PC-9 (cell line): Measurements from ENCODE around the gene MCFD2. TPM values are rescaled to one million over a fixed set of nuclear protein-coding genes. Genes with fewer than 3 reads are reported as not detected.

Experiments
- BruUV-seq: library from RNA; stranded (reverse); fragments of 400-500 nt; replicated peaks from 2 replicates; lab custom pipeline; 2021; lab: Mats Ljungman, UMichigan
- CTCF ChIA-PET: fragments of 300-600 bp; sonication (Branson Sonifier 250); formaldehyde crosslinking; loops from one replicate; lab custom pipeline; 2022; ENCODE audit warnings: antibody characterized with exemption; lab: Charles Lee
- POLR2A ChIA-PET: fragments of 300-600 bp; sonication (Branson Sonifier 250); formaldehyde crosslinking; loops from one replicate; lab custom pipeline; 2022; ENCODE audit warnings: antibody characterized with exemption; ENCODE audit not compliant: unreplicated experiment; lab: Charles Lee
- DNase-seq, 2 experiments: peaks; one replicate each; pipeline versions ENCODE4 v3.0.0 to v3.0.0-alpha.2; 2015 to 2022; ENCODE audit warnings: mixed read lengths in 1 of 2
- H2AFZ ChIP-seq: fragments of 200-600 bp; sonication (generic); 2 replicates; pipeline ENCODE4 v1.8.1; 2017; ENCODE audit warnings: antibody characterized with exemption
- H3F3A ChIP-seq: fragments of 200-600 bp; sonication (generic); 2 replicates; pipeline ENCODE4 v1.8.1; 2017; ENCODE audit warnings: antibody characterized with exemption, mild to moderate bottlenecking, low read depth; ENCODE audit not compliant: insufficient read depth
- H3K27ac ChIP-seq: fragments of 200-600 bp; sonication (generic); 2 replicates; pipeline ENCODE4 v1.6.1; 2016; ENCODE audit warnings: mixed run types
- H3K27me3 ChIP-seq: fragments of 200-600 bp; sonication (generic); 2 replicates; pipeline ENCODE4 v1.6.1; 2016; ENCODE audit warnings: low read depth, mixed run types; ENCODE audit not compliant: insufficient read depth
- H3K36me3 ChIP-seq: fragments of 200-600 bp; sonication (generic); 2 replicates; pipeline ENCODE4 v1.6.1; 2016; ENCODE audit warnings: low read depth, mixed run types
- H3K4me1 ChIP-seq: fragments of 200-600 bp; sonication (generic); replicated peaks from 2 replicates; pipeline ENCODE4 v1.6.1; 2016; ENCODE audit warnings: mixed run types; ENCODE audit not compliant: insufficient read depth
- H3K4me2 ChIP-seq: fragments of 200-600 bp; sonication (generic); 2 replicates; pipeline ENCODE4 v1.6.1; 2017; ENCODE audit warnings: mixed run types
- H3K4me3 ChIP-seq: fragments of 200-600 bp; sonication (generic); 2 replicates; pipeline ENCODE4 v1.6.1; 2016; ENCODE audit warnings: mixed run types
- H3K79me2 ChIP-seq: fragments of 200-600 bp; sonication (generic); 2 replicates; pipeline ENCODE4 v1.6.1; 2017; ENCODE audit warnings: low read depth, mixed run types
- H3K9me2 ChIP-seq: fragments of 200-600 bp; sonication (generic); 2 replicates; pipeline ENCODE4 v1.8.1; 2017; ENCODE audit warnings: mild to moderate bottlenecking; ENCODE audit not compliant: insufficient read depth
- H3K9me3 ChIP-seq: fragments of 200-600 bp; sonication (generic); 2 replicates; pipeline ENCODE4 v1.8.1; 2016; ENCODE audit warnings: low read depth; ENCODE audit not compliant: insufficient read depth
- H4K20me1 ChIP-seq: fragments of 200-600 bp; sonication (generic); 2 replicates; pipeline ENCODE4 v1.8.1; 2017; ENCODE audit not compliant: insufficient read depth
- EZH2 ChIP-seq: fragments of 200-600 bp; sonication (generic); IDR thresholded peaks from 2 replicates; pipeline ENCODE4 v1.8.0; 2017; ENCODE audit warnings: antibody characterized with exemption, low read depth
- intact Hi-C: fragments of 100-400 bp; cut with micrococcal nuclease; formaldehyde crosslinking; loops from one replicate; pipeline ENCODE4 v1.10.0; 2022; ENCODE audit not compliant: unreplicated experiment
- total RNA-seq: library from RNA; stranded (reverse); gene quantifications from 2 replicates; pipeline ENCODE4 v1.2.3, GENCODE V29; 2021
- TF ChIP-seq, protein P1 (sequence below): fragments of 200-600 bp; sonication (generic); conservative IDR thresholded peaks from 2 replicates; pipeline ENCODE4 v1.6.1; 2017; ENCODE audit warnings: mixed run types, antibody characterized with exemption, mild to moderate bottlenecking, moderate library complexity

Gene MCFD2
- total RNA-seq, 1 experiment from 2014 or later = 163 TPM

DNA sequence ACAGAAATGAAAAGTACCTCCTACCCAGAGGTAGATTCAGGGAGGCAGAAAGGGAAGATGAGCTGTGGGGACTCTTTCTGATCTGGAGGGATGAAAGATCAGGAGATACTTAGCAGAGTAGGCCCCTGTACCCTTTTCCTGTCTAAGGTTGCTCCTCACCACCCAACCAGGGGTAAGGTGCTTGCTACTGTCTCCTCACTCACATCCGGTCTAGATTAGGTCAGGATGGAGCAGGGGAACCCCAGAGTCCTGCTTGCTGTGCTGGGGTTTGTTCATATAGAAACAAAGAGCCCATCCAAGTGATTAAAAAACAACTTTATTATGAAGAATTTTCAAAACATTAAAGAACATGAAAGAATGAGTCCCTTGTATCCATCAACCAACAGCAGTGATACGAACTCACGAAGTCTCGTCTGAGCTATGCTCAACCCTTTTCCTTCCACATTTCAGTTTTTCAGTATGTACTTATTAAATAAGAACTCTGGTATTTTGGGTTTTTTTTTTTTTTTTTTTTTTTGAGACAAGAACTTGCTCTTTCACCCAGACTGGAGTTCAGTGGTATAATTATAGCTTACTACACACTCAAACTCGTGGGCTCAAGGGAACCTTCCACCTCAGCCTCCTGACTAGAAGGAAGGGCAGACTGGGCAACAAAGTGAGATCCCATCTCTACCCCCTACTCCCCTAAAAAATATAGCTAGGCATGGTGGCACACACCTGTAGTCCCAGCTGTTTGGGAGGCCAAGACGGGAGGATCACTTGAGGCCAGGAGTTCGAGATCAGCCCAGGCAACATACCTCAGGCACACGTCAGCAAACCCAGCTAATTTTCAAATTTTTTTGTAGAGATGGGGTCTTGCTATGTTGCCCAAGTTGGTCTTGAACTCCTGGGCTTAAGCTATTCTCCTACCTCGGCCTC, 28.5 kb upstream of the MCFD2 start:
- H3K9me2 ChIP-seq = no peaks in the 10 kb centered on the region
- peak overlapping the region; percentile 99 for H3K4me2 ChIP-seq
- peaks cover 78% of the 10 kb centered on the region for H3K79me2 ChIP-seq
- ChIA-PET CTCF (interaction anchor here (0.7 kb wide), 1 partner anchor 55 kb away, joined by 6 read pairs; no protein-coding TSS in a partner anchor), POLR2A (interaction anchor here (0.6 kb wide), 2 partner anchors 11 to 535 kb away, joined by 3 to 5 read pairs; no protein-coding TSS in a partner anchor)
- H3K9me3 ChIP-seq = no peaks in the 10 kb centered on the region
- H3K27me3 ChIP-seq = no peaks in the 10 kb centered on the region
- TF ChIP-seq, protein P1, sequence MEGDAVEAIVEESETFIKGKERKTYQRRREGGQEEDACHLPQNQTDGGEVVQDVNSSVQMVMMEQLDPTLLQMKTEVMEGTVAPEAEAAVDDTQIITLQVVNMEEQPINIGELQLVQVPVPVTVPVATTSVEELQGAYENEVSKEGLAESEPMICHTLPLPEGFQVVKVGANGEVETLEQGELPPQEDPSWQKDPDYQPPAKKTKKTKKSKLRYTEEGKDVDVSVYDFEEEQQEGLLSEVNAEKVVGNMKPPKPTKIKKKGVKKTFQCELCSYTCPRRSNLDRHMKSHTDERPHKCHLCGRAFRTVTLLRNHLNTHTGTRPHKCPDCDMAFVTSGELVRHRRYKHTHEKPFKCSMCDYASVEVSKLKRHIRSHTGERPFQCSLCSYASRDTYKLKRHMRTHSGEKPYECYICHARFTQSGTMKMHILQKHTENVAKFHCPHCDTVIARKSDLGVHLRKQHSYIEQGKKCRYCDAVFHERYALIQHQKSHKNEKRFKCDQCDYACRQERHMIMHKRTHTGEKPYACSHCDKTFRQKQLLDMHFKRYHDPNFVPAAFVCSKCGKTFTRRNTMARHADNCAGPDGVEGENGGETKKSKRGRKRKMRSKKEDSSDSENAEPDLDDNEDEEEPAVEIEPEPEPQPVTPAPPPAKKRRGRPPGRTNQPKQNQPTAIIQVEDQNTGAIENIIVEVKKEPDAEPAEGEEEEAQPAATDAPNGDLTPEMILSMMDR = no peak
- TF ChIP-seq EZH2 = no peak
- peaks cover 6% of the 10 kb centered on the region; the same call in 1 of the 2 replicates for H4K20me1 ChIP-seq
- BruUV-seq = no TSS peak
- H3K27ac ChIP-seq = no peak overlapping the region
- H3K36me3 ChIP-seq = no peaks in the 10 kb centered on the region; the same call in 1 of the 2 replicates
- intact Hi-C loops = no loop called here
- H2AFZ ChIP-seq = no peak overlapping the region
- H3F3A ChIP-seq = peaks cover 33% of the 10 kb centered on the region
- DNase-seq = peak in 1 of 2 experiments; percentile 35
- no peak overlapping the region for H3K4me3 ChIP-seq
- peaks cover 36% of the 10 kb centered on the region for H3K4me1 ChIP-seq

DNA sequence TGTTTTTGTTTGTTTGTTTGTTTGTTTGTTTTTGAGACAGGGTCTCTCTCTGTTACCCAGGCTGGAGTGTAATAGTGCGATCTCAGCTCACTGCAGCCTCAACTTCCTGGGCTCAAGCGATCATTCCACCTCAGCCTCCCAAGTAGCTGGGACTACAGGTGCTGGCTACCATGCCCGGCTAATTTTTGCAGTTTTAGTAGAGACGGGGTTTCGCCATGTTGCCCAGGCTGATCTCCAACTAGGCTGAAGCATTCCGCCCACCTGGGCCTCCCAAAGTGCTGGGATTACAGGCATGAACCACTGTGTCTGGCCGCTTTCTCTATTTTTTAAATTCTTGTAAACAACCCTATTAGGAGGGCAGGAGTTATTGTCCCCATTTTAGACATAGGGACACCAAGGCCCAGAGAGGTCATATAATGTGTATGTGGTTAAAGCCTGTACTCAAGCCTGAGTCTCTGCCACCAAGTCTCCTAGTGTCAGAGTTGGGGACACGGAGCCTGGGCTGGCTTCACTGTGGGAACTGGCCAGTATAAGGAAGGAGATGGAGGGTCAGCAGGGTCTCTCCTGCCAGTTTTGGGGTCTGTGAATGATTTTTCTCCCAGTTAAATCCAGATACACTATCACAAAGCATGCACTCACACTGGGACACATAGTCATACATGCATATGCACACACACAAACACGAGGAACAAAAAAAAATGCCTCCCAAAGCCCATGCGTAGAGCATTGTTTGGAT, 27.5 kb upstream of the MCFD2 start:
- no TSS peak for BruUV-seq

More for the DNA sequence above, 27.5 kb upstream of the MCFD2 start:
- Histone ChIP-seq H3K79me2 (peaks cover 74% of the 10 kb centered on the region), H3K27ac (0 out of 2 replicates have a peak overlapping the region, but pooled peaks have one; percentile 54), H3K4me1 (peaks cover 46% of the 10 kb centered on the region), H4K20me1 (peaks cover 6% of the 10 kb centered on the region; the same call in 1 of the 2 replicates), H3K4me3 (peak overlapping the region; percentile 88), H3K9me2 (no peaks in the 10 kb centered on the region), H3K36me3 (no peaks in the 10 kb centered on the region; the same call in 1 of the 2 replicates), H3K9me3 (no peaks in the 10 kb centered on the region), H3K4me2 (peak overlapping the region; percentile 99), H2AFZ (no peak overlapping the region), H3K27me3 (no peaks in the 10 kb centered on the region), H3F3A (peaks cover 34% of the 10 kb centered on the region)
- TF ChIP-seq, protein P1 = no peak
- TF ChIP-seq EZH2 = no peak
- ChIA-PET POLR2A (no interaction called here), CTCF (no interaction called here)
- intact Hi-C loops = no loop called here
- no peak for DNase-seq
